Ovary (tissue), 3 donors: ENCODE results near the gene LAPTM5.

Experiments
- CTCF ChIP-seq, 3 donors: fragments of 450-650 bp in 2 of 3; fragments of 200-600 bp in 1 of 3; IDR thresholded peaks; one replicate each; pipeline versions ENCODE4 v1.5.1 to v1.8.0; 2016 to 2022; ENCODE audit warnings: antibody characterized with exemption in 3 of 3, mild to moderate bottlenecking in 1 of 3
- POLR2A ChIP-seq: fragments of 450-650 bp; IDR thresholded peaks from one replicate; pipeline ENCODE4 v1.6.1; 2017; ENCODE audit warnings: antibody characterized with exemption, mild to moderate bottlenecking, moderate library complexity
- donor health status: DM: no; HTN: no; CAD: no.

DNA sequence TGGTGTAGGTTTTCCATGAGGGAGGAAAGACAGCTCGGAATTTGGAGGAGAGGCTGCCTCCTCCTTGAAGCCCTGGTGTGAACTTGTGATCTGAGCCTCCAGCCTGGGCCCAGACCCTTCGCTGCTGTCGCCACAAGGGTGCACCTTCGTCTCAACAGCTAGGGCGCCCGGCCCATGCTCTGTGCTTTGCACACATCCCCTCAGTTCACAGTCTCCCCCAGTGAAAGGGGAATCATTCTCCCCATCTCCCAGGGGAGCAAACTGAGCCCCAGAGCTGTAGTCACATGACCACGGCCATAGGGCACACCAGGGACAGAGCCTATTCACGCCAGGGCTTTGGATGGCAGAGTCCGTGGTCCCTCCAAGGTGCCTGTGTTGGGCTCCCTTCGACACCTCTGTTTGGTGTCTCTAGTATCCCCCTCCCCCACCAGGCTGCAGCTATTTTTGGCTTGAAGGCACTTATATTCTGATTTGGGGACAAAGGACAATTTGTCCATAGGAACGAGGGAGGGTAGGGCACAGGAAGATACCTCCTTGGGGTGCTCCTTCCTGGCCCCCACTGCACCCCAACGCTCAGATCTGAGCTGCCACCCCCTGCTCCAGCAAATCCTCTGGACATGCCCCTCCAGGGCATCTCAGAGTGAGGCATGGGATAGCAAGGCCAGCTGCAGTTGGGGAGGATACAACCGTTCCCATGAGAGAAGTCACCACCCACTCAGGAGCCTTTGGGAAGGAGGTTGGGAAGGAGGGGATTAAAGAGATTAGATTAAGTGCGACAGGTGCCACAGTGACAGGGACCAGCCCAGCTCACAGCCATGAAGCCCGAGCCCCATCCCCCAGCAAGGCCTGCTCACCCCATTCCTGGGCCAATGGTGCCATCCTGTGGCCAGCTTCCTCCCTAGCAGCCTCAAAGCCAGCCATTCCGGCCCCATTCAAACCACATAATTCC, 49.9 kb downstream of the LAPTM5 start:
- TF ChIP-seq CTCF (IDR thresholded peaks at IDR 0.05) (peak in 2 of 3 donors; percentile 56 to 57), POLR2A (no peak)
